Ovary (tissue), 9 donors: Measurements from ENCODE around the gene MBP. TPM values are rescaled to one million over a fixed set of nuclear protein-coding genes. Genes with fewer than 3 reads are reported as not detected.

Source experiments
- DNase-seq, 5 donors: peaks; one replicate each; pipeline ENCODE4 v3.0.0-alpha.2; 2019 to 2020
- H3K27ac ChIP-seq, 2 donors: fragments of 200-600 bp; one replicate each; pipeline versions ENCODE4 v1.5.1 to v1.8.0; 2019 to 2022
- H3K27me3 ChIP-seq: fragments of 200-600 bp; one replicate; pipeline ENCODE4 v1.8.0; 2022
- H3K36me3 ChIP-seq: fragments of 200-600 bp; sonication (generic); one replicate; pipeline ENCODE4 v1.5.1; 2019
- H3K4me1 ChIP-seq: one replicate; pipeline ENCODE4 v1.8.1; 2013; ENCODE audit warnings: mild to moderate bottlenecking, moderate library complexity; ENCODE audit not compliant: insufficient read depth
- H3K4me3 ChIP-seq: fragments of 200-600 bp; sonication (generic); one replicate; pipeline ENCODE4 v1.5.1; 2017
- H3K9me3 ChIP-seq, 2 donors: fragments of 200-600 bp in 1 of 2; sonication (generic) in 1 of 2; one replicate each; pipeline versions ENCODE4 v1.5.1 to v1.8.1; 2013 to 2019; ENCODE audit warnings: mild to moderate bottlenecking in 1 of 2, moderate library complexity in 1 of 2
- CTCF ChIP-seq, 3 donors: fragments of 450-650 bp in 2 of 3; fragments of 200-600 bp in 1 of 3; IDR thresholded peaks; one replicate each; pipeline versions ENCODE4 v1.5.1 to v1.8.0; 2016 to 2022; ENCODE audit warnings: antibody characterized with exemption in 3 of 3, mild to moderate bottlenecking in 1 of 3
- EP300 ChIP-seq: sonication (generic); formaldehyde crosslinking; IDR thresholded peaks from one replicate; pipeline ENCODE4 v1.6.1; 2017; ENCODE audit warnings: antibody characterized with exemption
- POLR2A ChIP-seq: fragments of 450-650 bp; IDR thresholded peaks from one replicate; pipeline ENCODE4 v1.6.1; 2017; ENCODE audit warnings: antibody characterized with exemption, mild to moderate bottlenecking, moderate library complexity
- WGBS, 3 donors: extraction: QIAGEN DNeasy Blood & Tissue Kit in 1 of 3; methylation state at CpG; one replicate each; pipeline versions ENCODE4 v1.1.5 to v1.1.7; 2013 to 2017; 5-methylcytosine and 5-hydroxymethylcytosine counted together
- intact Hi-C, 4 donors: fragments of 100-400 bp; cut with DNase I; formaldehyde crosslinking; loops; one replicate each; pipeline versions ENCODE4 v1.11.0 to v1.15.1; 2022 to 2023
- polyA plus RNA-seq, 2 donors: library from polyadenylated mRNA; stranded (reverse); fragments of 200-250 nt in 1 of 2; fragments of 350-450 nt in 1 of 2; fragmentation: Illumina TruSeq in 1 of 2; extraction: RNeasy Lipid Tissue Mini Kit (QIAGEN cat#74804) in 1 of 2; gene quantifications; one replicate each; pipeline ENCODE4 v1.2.3, GENCODE V29; 2013 to 2014
- total RNA-seq, 7 donors: library from RNA; depleted of rRNA in 2 of 7; stranded (reverse); fragments of >200 nt in 2 of 7; fragmentation: NEBNext Ultra II Directional in 3 of 7; extraction: Animal tissue kit (Norgen Biotek cat#: 25700) in 3 of 7; gene quantifications; one replicate each; pipeline versions ENCODE4 v1.1.0 to v1.2.4, GENCODE V29; 2016 to 2023
- donor health status: DM: no; HTN: no; CAD: no; lungs with moderate emphysema.
- donor health status: DM: no; HTN: no; CAD: no.
- donor health status: Bipolar disorder and iron deficiency.
- donor health status: DM: yes; HTN: yes; CAD: no.
- donor health status: DM: no; HTN: no; CAD: no.
- donor health status: DM: yes; HTN: yes; CAD: no.

Gene MBP
- total and polyA plus RNA-seq, 9 donors: 7.1 to 38.2 (median 23.2) TPM

DNA sequence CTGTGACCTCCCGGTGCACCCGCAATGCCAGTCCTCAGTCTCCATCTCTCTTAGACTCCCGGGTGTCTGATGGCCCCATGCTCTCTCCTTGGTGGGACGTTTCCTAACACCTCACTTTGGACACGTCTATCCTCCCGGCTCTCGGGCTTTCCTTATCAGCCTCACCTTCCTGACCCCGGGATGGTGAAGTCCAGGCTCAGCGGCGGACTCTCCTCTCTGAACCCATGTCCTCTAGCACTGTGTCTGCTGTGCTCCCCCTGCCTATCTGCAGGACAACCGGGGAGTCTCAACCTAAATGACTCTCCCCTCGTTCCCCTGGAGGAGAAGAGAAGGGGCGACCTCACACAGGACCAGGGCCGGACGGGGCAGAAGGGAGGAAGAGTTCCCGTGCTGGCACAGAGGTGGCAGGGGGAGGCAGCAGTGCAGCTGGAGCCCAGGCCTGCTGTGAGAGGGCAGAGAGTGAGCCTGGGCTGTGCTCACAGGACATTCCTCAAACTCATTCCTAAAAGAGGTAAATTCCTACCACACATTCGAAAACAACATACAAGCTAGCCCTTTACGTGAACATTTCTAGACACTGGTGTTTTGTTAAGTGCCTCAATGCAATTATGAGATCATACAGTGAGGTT lies 41.9 kb downstream of the MBP start:
- H3K36me3 ChIP-seq: no peaks in the 10 kb centered on the region
- TF ChIP-seq EP300 (no peak), CTCF (IDR thresholded peaks at IDR 0.05) (no peak), POLR2A (no peak)
- H3K4me1 ChIP-seq: peaks cover 3% of the 10 kb centered on the region
- H3K27ac ChIP-seq: no peak overlapping the region
- WGBS, 3 donors: 67 to 83% (median 75%) methylated on average over 18 of the region's 18 CpGs
- H3K9me3 ChIP-seq: no peaks in the 10 kb centered on the region
- intact Hi-C loops: no loop called here
- H3K4me3 ChIP-seq: no peak overlapping the region
- no peaks in the 10 kb centered on the region for H3K27me3 ChIP-seq
- DNase-seq: no peak

GRCh38 chr18:77089723-77090285 lies 42.8 kb downstream of the MBP start:
- Histone ChIP-seq H3K4me3 (no peak overlapping the region), H3K9me3 (no peaks in the 10 kb centered on the region), H3K27ac (no peak overlapping the region), H3K4me1 (no peaks in the 10 kb centered on the region), H3K27me3 (no peaks in the 10 kb centered on the region), H3K36me3 (no peaks in the 10 kb centered on the region)
- intact Hi-C loops: no loop called here
- no peak for DNase-seq
- no peak for TF ChIP-seq POLR2A
- TF ChIP-seq CTCF (IDR thresholded peaks at IDR 0.05): no peak
- no peak for TF ChIP-seq EP300
- 86 to 92% (median 89%) methylated on average over 9 of the region's 9 CpGs for WGBS, 3 donors

GRCh38 chr18:77088963-77089722 lies 43.4 kb downstream of the MBP start:
- intact Hi-C loops: no loop called here
- no peak for DNase-seq
- H3K4me3 ChIP-seq: no peak overlapping the region
- H3K9me3 ChIP-seq: no peaks in the 10 kb centered on the region
- no peak for TF ChIP-seq POLR2A
- no peak for TF ChIP-seq CTCF (IDR thresholded peaks at IDR 0.05)
- TF ChIP-seq EP300: no peak
- H3K36me3 ChIP-seq: no peaks in the 10 kb centered on the region
- no peaks in the 10 kb centered on the region for H3K27me3 ChIP-seq
- H3K27ac ChIP-seq: no peak overlapping the region
- H3K4me1 ChIP-seq: peaks cover 4% of the 10 kb centered on the region
- 84 to 91% (median 84%) methylated on average over 14 of the region's 14 CpGs for WGBS, 3 donors

- 31 to 37% (median 33%) methylated on average over 23 to 55 of the region's 55 CpGs for WGBS, 3 donors
- peak; percentile 74 to 83 (median 77) for DNase-seq
- TF ChIP-seq POLR2A (no peak), EP300 (no peak), CTCF (IDR thresholded peaks at IDR 0.05) (no peak)
- Histone ChIP-seq H3K36me3 (no peaks in the 10 kb centered on the region), H3K4me3 (peak overlapping the region; percentile 29), H3K4me1 (peaks cover 6% of the 10 kb centered on the region), H3K27ac (peak overlapping the region; percentile 43 to 71), H3K9me3 (no peaks in the 10 kb centered on the region), H3K27me3 (no peaks in the 10 kb centered on the region)
- intact Hi-C loops: no loop called here
These were observed 45.0 kb downstream of the MBP start for GRCh38 chr18:77087393-77088141.
